NCI-H1105 treated with DMSO at 0.1 percent for 48 hours (cell line): ENCODE data around the gene LOC128125822.
"Not testable (repeated sequence)": the region's sequence is repeated elsewhere in the genome, so short reads cannot be mapped to it uniquely, and the experiment has no call there.

Experiments
- DNase-seq: peaks from one replicate; lab custom pipeline; 2025; lab: John Stamatoyannopoulos, UW

The LOC128125822 gene

GRCh38 chr6:63582579-63583231 lies 10.4 kb downstream of the LOC128125822 start:
- DNase-seq = no peak

DNA sequence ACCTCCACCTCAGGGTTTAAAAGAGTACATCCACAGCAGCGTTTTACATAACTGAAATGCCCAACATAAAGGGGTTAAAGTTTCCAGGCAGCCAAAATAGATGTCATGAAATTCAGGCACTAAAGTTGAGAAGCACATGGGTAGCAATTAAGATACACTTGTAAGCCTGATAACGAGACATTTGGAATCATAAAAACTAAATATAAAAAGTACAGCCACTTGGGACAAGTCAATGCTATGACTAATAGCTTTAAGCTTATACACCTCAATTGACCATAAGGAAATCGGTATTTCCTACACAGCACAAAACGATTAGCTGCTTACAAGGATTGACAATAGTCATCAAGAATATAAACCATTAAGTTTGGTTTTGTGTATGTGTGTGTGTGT lies 11.8 kb downstream of the LOC128125822 start:
- no peak for DNase-seq

GRCh38 chr6:63584566-63584965 lies 12.3 kb downstream of the LOC128125822 start:
- DNase-seq = no peak

- not testable (repeated sequence) for DNase-seq
Observed at GRCh38 chr6:63585652-63586051, 13.4 kb downstream of the LOC128125822 start.

DNA sequence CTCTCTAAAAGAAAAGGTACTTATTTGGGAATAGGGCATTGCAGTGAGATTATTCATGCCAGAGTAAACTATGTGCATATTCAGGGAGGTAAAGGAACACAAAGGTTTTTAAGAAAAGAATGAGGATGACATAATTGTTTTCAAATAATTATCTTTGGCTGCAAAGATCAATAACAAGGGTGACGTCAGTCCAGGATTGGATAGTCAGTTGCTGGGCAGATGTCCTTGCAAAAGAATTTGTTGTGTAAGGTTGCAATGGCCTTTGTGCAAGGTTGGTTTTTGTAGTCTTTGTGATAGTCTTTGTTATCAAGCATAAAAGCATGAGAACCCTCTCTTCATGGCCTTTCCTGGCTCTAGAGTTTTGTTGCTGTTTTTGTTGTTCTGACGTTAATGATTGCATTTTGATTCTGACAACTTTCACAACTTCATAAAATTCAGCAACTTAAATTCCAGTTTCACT lies 17.7 kb downstream of the LOC128125822 start:
- DNase-seq = no peak

DNA sequence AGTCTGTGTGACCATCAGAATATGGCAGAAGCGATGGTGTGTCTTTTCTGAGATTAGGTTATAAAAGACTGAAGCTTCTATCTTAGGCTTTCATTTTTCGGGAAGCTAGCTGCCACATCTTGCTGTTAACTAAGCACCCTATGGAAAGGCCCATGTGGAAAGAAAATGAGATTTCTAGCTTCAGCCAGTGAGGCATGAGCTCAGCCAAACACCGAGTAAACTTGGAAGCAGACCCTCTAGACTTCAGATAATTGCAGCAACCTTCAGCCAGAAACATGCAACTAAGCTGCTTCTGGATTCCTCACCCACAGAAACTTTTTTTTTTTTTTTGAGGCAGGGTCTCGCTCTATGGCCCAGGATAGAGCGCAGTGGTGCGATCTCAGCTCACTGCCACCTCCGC lies 20.6 kb downstream of the LOC128125822 start:
- DNase-seq = no peak

- peak; percentile 32 for DNase-seq
Observed at GRCh38 chr6:63597141-63598048, 25.1 kb downstream of the LOC128125822 start.

- DNase-seq = peak; percentile 91
Observed at GRCh38 chr6:63598049-63599036, 26.1 kb downstream of the LOC128125822 start.

GRCh38 chr6:63599243-63599642 lies 27.0 kb downstream of the LOC128125822 start:
- no peak for DNase-seq

DNA sequence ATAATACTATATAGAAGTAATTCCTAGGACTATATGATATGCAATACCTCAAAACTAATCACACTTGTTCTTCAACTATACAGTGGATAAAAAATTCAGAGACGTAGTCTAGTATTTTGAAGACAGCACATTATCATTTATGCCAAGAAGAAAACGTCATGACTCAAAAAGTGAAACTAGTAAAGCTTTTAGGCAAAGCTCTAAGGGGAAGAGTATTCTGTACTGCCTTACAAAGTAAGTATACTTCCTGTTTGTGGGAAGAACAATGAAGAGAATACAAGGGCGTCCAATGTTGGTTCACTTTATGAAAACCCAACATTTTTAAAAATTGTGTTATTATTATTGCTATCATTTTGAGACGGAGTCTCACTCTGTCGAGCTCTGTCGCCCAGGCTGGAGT lies 27.9 kb downstream of the LOC128125822 start:
- DNase-seq = no peak

DNA sequence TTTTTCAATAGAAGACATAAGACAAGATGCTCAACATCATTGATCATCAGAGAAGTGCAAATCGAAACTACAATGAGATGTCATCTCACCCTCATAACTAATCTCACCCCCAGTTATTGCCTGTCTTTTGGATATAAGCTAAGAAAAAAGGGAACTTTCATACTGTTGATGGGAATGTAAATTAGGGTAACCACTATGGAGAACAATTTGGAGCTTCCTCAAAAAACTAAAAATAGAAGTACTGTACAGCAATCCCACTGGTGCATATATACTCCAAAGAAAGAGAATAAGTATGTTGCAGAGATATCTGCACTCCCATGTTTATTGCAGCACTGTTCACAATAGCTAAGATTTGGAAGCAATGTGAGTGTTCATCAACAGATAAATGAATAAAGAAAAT lies 37.0 kb downstream of the LOC128125822 start:
- DNase-seq = no peak

DNA sequence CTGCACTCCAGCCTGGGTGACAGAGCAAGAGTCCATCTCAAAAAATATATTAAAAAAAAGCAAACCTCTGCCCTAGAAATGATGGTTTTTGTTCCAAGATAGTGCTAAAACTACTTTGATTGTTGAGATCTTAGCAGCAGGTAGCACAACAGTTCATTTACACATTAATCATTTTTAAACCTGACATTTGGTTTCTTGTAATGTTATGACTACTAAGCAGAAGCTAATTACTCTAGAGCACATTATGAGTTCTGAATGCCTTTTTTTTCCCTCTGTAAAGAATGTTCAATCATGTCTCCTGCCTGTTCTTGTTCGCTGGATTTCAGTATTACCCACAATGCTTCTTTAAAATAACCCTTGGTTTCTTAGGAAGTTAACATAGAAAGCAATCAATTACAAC lies 38.7 kb downstream of the LOC128125822 start:
- no peak for DNase-seq

- DNase-seq = no peak
Observed at GRCh38 chr6:63611560-63611959, 39.3 kb downstream of the LOC128125822 start.

DNA sequence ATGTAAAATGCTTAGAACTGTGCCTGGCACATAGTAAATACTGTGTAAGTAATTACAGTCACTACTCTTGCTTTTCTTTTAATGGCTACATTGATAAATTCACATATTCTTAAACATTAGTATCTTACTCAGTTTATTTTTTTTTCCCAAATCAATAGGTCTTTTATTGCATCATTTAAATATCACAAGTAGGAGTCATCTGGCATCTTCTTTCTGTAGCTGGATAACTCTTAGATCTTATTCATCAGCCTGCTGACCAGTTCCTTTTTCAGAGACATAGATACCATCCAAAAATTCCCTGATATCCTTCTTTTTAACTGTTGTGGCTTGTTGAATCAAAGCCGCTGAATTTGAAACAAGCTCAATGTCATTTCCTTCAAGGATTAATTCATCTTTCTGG lies 43.3 kb downstream of the LOC128125822 start:
- no peak for DNase-seq
